Esophagus muscularis mucosa (tissue), 3 donors: ENCODE measurements around the gene WWOX.

Experiments used
- POLR2A ChIP-seq: fragments of 450-650 bp; IDR thresholded peaks from one replicate; pipeline ENCODE4 v1.6.1; 2017; ENCODE audit warnings: antibody characterized with exemption, moderate library complexity, mild to moderate bottlenecking, low read depth
- TF ChIP-seq, protein P1 (sequence below), 3 experiments: fragments of 200-600 bp in 2 of 3; fragments of 450-650 bp in 1 of 3; sonication (generic) in 2 of 3; IDR thresholded peaks; one replicate each; pipeline ENCODE4 v1.5.1; 2017 to 2019; ENCODE audit warnings: antibody characterized with exemption in 3 of 3, mild to moderate bottlenecking in 2 of 3, moderate library complexity in 1 of 3

DNA sequence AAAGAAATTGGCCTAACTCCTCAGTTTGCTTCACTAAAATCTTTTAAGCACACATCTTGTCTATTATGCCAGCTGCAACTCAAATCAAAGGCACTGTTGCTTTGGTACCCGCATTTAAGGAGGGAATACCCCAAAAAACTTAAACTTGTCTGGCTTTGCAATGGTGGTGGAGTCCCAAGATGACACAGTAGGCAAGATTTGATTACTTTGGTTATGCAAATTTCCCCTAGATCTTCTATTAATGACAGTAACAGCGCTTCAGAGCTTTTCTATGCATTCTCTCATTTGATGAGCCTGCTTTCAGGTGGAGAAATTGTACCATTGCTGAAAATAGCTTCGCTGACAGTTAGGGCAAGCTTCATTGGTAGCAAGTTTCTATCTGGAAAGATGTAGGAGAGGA lies 27.2 kb downstream of the WWOX start:
- TF ChIP-seq, protein P1, sequence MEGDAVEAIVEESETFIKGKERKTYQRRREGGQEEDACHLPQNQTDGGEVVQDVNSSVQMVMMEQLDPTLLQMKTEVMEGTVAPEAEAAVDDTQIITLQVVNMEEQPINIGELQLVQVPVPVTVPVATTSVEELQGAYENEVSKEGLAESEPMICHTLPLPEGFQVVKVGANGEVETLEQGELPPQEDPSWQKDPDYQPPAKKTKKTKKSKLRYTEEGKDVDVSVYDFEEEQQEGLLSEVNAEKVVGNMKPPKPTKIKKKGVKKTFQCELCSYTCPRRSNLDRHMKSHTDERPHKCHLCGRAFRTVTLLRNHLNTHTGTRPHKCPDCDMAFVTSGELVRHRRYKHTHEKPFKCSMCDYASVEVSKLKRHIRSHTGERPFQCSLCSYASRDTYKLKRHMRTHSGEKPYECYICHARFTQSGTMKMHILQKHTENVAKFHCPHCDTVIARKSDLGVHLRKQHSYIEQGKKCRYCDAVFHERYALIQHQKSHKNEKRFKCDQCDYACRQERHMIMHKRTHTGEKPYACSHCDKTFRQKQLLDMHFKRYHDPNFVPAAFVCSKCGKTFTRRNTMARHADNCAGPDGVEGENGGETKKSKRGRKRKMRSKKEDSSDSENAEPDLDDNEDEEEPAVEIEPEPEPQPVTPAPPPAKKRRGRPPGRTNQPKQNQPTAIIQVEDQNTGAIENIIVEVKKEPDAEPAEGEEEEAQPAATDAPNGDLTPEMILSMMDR (IDR thresholded peaks at IDR 0.05) = no peak
- no peak for TF ChIP-seq POLR2A
